HG02938 (cell line): Measurements from ENCODE around the gene ZNF689.
A peak's percentile ranks its signal among the peaks of the same experiment; 100 is the strongest.

Experiments used
- ATAC-seq: cut with Tn5 transposase; IDR thresholded peaks from one replicate; pipeline ENCODE4 v1.9.1; 2021; ENCODE audit warnings: mild to moderate bottlenecking, moderate library complexity; ENCODE audit not compliant: unreplicated experiment

Gene ZNF689

GRCh38 chr16:30609926-30610839 is at the start of gene ZNF689:
ZNF689 (minus strand) TSS chr16:30610389; CDS start chr16:30610041, 348 bp downstream.
- peak; percentile 87 for ATAC-seq

- peak; percentile 28 for ATAC-seq
These were observed 48.7 kb upstream of the ZNF689 start for GRCh38 chr16:30658731-30659506.

- ATAC-seq, result peak; percentile 70
These were observed 47.9 kb upstream of the ZNF689 start, which contains the start of gene FBRS for GRCh38 chr16:30657866-30658730. FBRS (plus strand) TSS chr16:30658431; CDS start chr16:30659519, 1,088 bp downstream.

DNA sequence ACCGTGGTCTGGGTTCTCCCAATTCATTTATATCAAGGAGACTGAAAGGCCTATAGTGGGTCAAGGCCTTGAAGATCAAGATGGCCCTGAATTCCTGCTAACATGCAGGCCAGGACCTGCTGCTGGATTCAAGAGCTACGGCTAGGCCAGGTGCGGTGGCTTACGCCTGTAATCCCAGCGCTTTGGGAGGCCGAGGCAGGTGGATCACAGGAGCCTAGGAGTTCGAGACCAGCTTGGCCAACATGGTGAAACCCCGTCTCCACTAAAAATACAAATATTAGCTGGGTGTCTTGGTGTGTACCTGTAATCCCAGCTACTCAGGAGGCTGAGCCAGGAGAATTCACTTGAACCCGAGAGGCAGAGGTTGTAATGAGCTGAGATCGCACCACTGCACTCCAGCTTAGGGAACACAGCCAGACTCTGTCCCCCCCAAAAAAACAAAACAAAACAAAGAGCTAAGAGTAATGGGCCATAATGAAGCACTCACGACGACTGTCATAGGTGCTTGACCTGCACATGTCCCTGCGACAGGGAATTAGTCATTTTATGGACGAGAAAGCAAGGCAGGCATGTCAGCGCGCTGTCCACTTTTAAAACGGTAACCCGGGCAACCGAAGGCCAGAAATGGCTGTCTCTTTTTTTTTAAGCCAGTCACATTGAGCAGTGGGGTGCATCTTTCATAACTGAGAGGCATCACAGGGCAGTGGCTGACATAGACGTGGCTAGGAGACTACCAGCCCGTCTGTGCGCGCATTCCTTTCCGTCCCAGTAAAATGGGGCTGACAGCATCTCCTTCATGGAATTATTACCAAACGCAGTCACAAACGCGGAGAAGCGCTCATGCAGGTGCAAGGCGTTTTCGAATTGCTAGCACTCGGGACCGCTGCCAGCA is 47.0 kb upstream of the ZNF689 start:
- no peak for ATAC-seq

GRCh38 chr16:30656388-30656787 is 46.2 kb upstream of the ZNF689 start:
- no peak for ATAC-seq

GRCh38 chr16:30655815-30656347 is 45.7 kb upstream of the ZNF689 start:
- ATAC-seq, result no peak

GRCh38 chr16:30654856-30655255 is 44.7 kb upstream of the ZNF689 start:
- no peak for ATAC-seq

DNA sequence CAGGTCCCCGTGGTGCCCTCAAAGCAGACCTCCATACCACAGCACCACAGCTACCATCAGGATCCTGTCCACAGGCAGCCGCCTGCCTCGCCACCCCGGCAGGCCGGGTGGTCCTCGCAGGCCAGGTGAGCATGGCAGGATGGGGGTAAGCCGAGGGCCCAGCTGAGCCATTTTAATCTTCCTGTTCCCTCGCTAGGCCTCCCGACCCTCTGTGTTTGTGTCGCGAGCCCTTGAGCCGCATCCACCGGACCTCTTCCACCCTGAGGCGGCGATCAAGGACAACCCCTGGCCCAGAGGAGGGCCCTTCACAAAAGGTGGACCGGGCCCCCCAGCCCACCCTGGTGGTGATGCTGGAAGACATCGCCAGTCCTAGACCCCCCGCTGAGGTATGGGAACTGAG is 42.5 kb upstream of the ZNF689 start:
- ATAC-seq, result no peak

DNA sequence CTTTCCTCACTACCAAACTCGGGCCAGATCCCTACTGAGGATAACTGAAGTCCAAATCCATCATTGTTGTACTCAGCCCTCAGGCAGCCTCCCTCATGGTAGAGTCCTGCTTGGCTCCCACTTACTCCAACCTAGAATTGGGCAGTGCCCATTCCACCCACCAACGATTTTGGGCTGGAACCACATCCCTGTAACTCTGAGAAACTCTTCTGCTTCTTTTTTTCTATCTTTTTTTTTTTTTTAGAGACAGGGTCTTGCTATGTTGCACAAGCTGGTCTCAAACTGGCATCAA is 41.8 kb upstream of the ZNF689 start:
- ATAC-seq, result no peak

GRCh38 chr16:30651124-30652004 is 41.2 kb upstream of the ZNF689 start:
- no peak for ATAC-seq

GRCh38 chr16:30650369-30651123 is 40.4 kb upstream of the ZNF689 start, which contains the start of gene PRR14:
PRR14 (plus strand) TSS chr16:30650960; CDS start chr16:30651646, 686 bp downstream.
- peak; percentile 83 for ATAC-seq

- ATAC-seq, result no peak
These were observed 39.7 kb upstream of the ZNF689 start for GRCh38 chr16:30649725-30650368.

DNA sequence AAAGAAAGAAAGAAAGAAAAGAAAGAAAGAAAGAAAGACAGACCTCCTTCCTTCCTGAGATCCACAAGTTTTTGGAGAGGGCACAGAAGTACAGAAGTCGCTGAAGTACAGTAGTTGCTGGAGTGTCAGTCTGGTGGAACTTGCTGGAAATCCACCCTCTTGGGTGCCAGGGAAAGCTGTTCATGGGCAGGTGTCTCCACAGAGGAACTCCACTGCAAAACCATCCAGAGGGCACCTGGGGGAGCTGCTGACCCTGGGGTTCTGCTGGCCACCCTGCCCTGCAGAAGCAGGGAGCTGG is 37.0 kb upstream of the ZNF689 start:
- no peak for ATAC-seq

GRCh38 chr16:30645727-30646126 is 35.5 kb upstream of the ZNF689 start:
- ATAC-seq, result no peak

DNA sequence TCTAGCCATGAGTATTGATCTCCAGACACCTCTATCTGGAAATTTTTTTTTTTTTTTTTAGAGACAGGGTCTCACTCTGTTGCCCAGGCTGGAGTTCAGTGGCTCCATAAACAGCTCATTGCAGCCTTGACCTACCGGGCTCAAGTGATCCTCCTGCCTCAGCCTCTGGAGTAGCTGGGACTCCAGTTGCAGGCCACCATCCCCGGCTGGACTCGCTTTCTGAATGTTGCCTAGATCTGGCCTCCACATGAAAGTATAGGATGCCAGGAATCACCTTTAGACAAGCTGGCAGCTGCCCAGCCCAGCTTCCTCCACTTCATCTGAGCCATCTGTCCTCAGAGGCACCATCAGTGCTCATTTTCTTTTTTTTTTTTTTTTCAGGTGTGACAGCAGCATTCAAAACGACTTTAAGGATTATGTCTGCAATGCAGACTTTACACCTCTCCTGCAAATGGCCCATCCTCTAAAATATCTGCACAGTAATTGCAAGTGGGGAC is 34.2 kb upstream of the ZNF689 start:
- ATAC-seq, result no peak

DNA sequence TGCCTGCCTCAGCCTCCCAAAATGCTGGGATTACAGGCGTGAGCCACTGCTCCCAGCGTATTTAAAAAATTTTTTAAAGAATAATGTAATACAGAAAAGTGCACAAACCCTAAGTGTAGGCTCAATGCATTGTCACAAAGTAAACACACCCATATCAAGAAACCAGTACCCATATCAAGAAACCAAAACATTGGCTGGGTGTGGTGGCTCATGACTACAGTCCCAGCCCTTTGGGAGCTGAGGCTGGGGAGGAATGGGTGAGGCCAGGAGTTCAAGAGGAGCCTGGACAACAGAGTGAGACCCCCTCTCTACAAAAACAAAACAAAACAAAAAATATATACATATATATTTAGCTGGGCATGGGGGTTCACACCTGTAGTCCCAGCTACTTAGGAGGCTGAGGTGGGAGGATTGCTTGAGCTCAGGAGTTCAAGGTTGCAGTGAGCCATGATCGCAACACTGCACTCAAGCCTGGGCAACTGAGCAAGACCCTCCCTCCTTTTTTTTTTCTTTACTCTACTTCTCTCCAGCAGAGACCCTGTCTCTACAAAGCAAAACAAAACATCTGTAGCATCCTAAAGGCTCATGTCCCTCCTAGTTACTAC is 31.3 kb upstream of the ZNF689 start:
- ATAC-seq, result no peak

DNA sequence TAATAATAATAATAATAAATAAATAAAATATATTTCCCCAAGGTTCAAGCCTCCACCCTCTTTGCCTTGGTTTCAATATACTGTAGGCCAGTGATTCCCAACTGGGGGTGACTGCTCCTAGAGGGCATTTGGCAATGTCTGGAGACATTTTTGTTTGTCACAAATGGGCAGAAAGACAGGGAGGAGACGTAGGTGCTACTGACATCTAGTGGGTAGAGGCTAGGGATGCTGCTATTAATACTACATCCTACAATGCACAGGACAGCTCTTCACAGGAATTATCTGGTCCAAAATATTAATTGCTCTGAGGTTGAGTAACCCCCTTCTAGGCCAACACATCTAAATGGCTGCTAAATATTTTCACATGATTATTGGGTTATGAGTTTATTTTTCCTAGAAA is 27.8 kb upstream of the ZNF689 start:
- ATAC-seq, result no peak
